Right lobe of liver (tissue), 4 donors: ENCODE measurements around the gene ADGRF4.

ENCODE experiments used
- POLR2A ChIP-seq: fragments of 450-650 bp; IDR thresholded peaks from one replicate; pipeline ENCODE4 v1.6.1; 2017; ENCODE audit warnings: antibody characterized with exemption, mild to moderate bottlenecking
- TF ChIP-seq, protein P1 (sequence below), 4 donors: fragments of 200-600 bp in 3 of 4; fragments of 450-650 bp in 1 of 4; IDR thresholded peaks; one replicate each; pipeline versions ENCODE4 v1.5.1 to v1.8.0; 2016 to 2022; ENCODE audit warnings: antibody characterized with exemption in 4 of 4, mild to moderate bottlenecking in 2 of 4
- donor health status: DM: no; HTN: no; CAD: no.
- donor health status: DM: no; HTN: no; CAD: no.
- donor health status: DM: no; HTN: yes; CAD: no.

DNA sequence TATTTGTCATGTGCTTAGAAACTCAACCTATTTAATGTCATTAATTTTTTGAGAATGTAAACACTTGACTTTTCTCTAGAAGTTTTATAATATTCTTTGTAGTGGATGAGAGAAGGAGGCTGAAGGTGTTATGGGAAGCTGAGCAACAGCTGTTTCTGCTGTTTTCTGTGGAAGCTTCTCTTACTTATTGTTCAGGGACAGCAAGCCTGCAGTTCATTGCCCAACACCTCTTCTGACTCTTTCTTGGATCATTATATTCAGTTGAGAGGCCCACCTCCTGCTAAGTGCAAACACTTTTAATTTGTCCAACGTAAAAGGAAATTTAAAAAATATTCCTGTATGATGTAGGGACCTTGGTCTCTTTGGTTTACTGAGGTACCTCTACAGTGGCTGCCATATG is 12.0 kb upstream of the ADGRF4 start:
- TF ChIP-seq, protein P1, sequence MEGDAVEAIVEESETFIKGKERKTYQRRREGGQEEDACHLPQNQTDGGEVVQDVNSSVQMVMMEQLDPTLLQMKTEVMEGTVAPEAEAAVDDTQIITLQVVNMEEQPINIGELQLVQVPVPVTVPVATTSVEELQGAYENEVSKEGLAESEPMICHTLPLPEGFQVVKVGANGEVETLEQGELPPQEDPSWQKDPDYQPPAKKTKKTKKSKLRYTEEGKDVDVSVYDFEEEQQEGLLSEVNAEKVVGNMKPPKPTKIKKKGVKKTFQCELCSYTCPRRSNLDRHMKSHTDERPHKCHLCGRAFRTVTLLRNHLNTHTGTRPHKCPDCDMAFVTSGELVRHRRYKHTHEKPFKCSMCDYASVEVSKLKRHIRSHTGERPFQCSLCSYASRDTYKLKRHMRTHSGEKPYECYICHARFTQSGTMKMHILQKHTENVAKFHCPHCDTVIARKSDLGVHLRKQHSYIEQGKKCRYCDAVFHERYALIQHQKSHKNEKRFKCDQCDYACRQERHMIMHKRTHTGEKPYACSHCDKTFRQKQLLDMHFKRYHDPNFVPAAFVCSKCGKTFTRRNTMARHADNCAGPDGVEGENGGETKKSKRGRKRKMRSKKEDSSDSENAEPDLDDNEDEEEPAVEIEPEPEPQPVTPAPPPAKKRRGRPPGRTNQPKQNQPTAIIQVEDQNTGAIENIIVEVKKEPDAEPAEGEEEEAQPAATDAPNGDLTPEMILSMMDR (IDR thresholded peaks at IDR 0.05), result no peak
- no peak for TF ChIP-seq POLR2A
